HepG2 (cell line): ENCODE data around the gene RNF38. TPM values are rescaled to one million over a fixed set of nuclear protein-coding genes. Genes with fewer than 3 reads are reported as not detected.

ENCODE experiments used
- AHR ChIP-seq: IDR thresholded peaks from 2 replicates; pipeline ENCODE4 v1.6.1; 2018; ENCODE audit warnings: missing genetic modification reagents, missing compliant biosample characterization
- HDAC2 ChIP-seq: sonication (generic); formaldehyde crosslinking; IDR thresholded peaks from 2 replicates; pipeline ENCODE4 v1.4.0; 2020; ENCODE audit warnings: missing genetic modification reagents
- HMGA1 ChIP-seq: sonication (generic); formaldehyde crosslinking; conservative IDR thresholded peaks from 2 replicates; pipeline ENCODE4 v1.4.0; 2020; ENCODE audit warnings: missing genetic modification reagents
- NFIC ChIP-seq: IDR thresholded peaks from 2 replicates; pipeline ENCODE4 v1.6.1; 2012; ENCODE audit warnings: mild to moderate bottlenecking, low read length, inconsistent platforms
- SNAPC4 ChIP-seq: sonication (generic); formaldehyde crosslinking; IDR thresholded peaks from 2 replicates; pipeline ENCODE4 v1.4.0; 2020; ENCODE audit warnings: mild to moderate bottlenecking, missing genetic modification reagents
- ZBTB8A ChIP-seq: sonication (generic); formaldehyde crosslinking; IDR thresholded peaks from 2 replicates; pipeline ENCODE4 v1.4.0; 2020; ENCODE audit warnings: mild to moderate bottlenecking, low read depth, missing genetic modification reagents, borderline replicate concordance
- ZNF253 ChIP-seq: sonication (generic); formaldehyde crosslinking; IDR thresholded peaks from 2 replicates; pipeline ENCODE4 v1.8.0; 2022; ENCODE audit warnings: mild to moderate bottlenecking, missing genetic modification reagents, borderline replicate concordance
- ZNF30 ChIP-seq: sonication (generic); formaldehyde crosslinking; IDR thresholded peaks from 2 replicates; pipeline ENCODE4 v1.5.0; 2020; ENCODE audit warnings: mild to moderate bottlenecking, missing genetic modification reagents
- ZNF317 ChIP-seq: sonication (generic); formaldehyde crosslinking; IDR thresholded peaks from 2 replicates; pipeline ENCODE4 v1.5.0; 2020; ENCODE audit warnings: mild to moderate bottlenecking, missing genetic modification reagents
- ZNF383 ChIP-seq: sonication (generic); formaldehyde crosslinking; IDR thresholded peaks from 2 replicates; pipeline ENCODE4 v1.4.0; 2020; ENCODE audit warnings: missing genetic modification reagents, mild to moderate bottlenecking, borderline replicate concordance
- ZNF577 ChIP-seq: sonication (generic); formaldehyde crosslinking; IDR thresholded peaks from 2 replicates; pipeline ENCODE4 v1.4.0; 2020; ENCODE audit warnings: mild to moderate bottlenecking, low read depth, missing genetic modification reagents, borderline replicate concordance
- ZNF747 ChIP-seq: sonication (generic); formaldehyde crosslinking; IDR thresholded peaks from 2 replicates; pipeline ENCODE4 v1.8.1; 2023; ENCODE audit warnings: missing genetic modification reagents, mild to moderate bottlenecking, borderline replicate concordance
- polyA plus RNA-seq, 8 experiments: library from polyadenylated mRNA; depleted of rRNA in 3 of 8; stranded (reverse) in 7 of 8; unstranded in 1 of 8; fragments of >200 nt; fragmentation: Illumina TruSeq in 4 of 8; extraction: Trizol in 4 of 8; gene quantifications; 2 replicates each; pipeline versions ENCODE4 v1.2.1 to v1.2.3, GENCODE V29; 2011 to 2016; ENCODE audit warnings: low read depth in 4 of 8, missing spikeins in 1 of 8, mixed read lengths in 1 of 8; ENCODE audit not compliant: insufficient read depth in 1 of 8
- total RNA-seq, 5 experiments: library from RNA; depleted of rRNA; stranded (reverse); fragments of >200 nt; fragmentation: Illumina TruSeq; extraction: Trizol; gene quantifications; 2 replicates each; pipeline ENCODE4 v1.2.3, GENCODE V29; 2016; ENCODE audit warnings: low read depth in 1 of 5
- TF ChIP-seq, protein P1 (sequence below): sonication (generic); formaldehyde crosslinking; IDR thresholded peaks from 2 replicates; pipeline ENCODE4 v1.5.1; 2020; ENCODE audit warnings: mild to moderate bottlenecking, missing genetic modification reagents, moderate library complexity
- TF ChIP-seq, protein P2 (sequence below): sonication (generic); formaldehyde crosslinking; IDR thresholded peaks from 2 replicates; pipeline ENCODE4 v1.4.0; 2020; ENCODE audit warnings: missing genetic modification reagents; ENCODE audit errors: not compliant biosample characterization
- TF ChIP-seq, protein P3 (sequence below): sonication (generic); formaldehyde crosslinking; IDR thresholded peaks from 2 replicates; pipeline ENCODE4 v1.4.0; 2020; ENCODE audit warnings: missing genetic modification reagents, mild to moderate bottlenecking, borderline replicate concordance

RNF38 gene
- total and polyA plus RNA-seq, 2 of the 13 experiments (the other 11 are each of a cell fraction or from before 2014, with no cell fraction given) = 9.1 to 32.1 TPM

GRCh38 chr9:36317766-36318165, 82.3 kb downstream of the RNF38 start (continued):
- TF ChIP-seq ZBTB8A (CRISPR knock-in tag) = no peak
- no peak for TF ChIP-seq NFIC
- TF ChIP-seq ZNF383 = no peak
- TF ChIP-seq ZNF253 (CRISPR knock-in tag) = no peak
- no peak for TF ChIP-seq AHR (CRISPR knock-in tag)
- TF ChIP-seq ZNF747 (CRISPR knock-in tag) = no peak
- no peak for TF ChIP-seq HDAC2 (CRISPR knock-in tag)
- TF ChIP-seq ZNF30 = no peak
- TF ChIP-seq ZNF317 (CRISPR knock-in tag) = no peak
- TF ChIP-seq, protein P1, sequence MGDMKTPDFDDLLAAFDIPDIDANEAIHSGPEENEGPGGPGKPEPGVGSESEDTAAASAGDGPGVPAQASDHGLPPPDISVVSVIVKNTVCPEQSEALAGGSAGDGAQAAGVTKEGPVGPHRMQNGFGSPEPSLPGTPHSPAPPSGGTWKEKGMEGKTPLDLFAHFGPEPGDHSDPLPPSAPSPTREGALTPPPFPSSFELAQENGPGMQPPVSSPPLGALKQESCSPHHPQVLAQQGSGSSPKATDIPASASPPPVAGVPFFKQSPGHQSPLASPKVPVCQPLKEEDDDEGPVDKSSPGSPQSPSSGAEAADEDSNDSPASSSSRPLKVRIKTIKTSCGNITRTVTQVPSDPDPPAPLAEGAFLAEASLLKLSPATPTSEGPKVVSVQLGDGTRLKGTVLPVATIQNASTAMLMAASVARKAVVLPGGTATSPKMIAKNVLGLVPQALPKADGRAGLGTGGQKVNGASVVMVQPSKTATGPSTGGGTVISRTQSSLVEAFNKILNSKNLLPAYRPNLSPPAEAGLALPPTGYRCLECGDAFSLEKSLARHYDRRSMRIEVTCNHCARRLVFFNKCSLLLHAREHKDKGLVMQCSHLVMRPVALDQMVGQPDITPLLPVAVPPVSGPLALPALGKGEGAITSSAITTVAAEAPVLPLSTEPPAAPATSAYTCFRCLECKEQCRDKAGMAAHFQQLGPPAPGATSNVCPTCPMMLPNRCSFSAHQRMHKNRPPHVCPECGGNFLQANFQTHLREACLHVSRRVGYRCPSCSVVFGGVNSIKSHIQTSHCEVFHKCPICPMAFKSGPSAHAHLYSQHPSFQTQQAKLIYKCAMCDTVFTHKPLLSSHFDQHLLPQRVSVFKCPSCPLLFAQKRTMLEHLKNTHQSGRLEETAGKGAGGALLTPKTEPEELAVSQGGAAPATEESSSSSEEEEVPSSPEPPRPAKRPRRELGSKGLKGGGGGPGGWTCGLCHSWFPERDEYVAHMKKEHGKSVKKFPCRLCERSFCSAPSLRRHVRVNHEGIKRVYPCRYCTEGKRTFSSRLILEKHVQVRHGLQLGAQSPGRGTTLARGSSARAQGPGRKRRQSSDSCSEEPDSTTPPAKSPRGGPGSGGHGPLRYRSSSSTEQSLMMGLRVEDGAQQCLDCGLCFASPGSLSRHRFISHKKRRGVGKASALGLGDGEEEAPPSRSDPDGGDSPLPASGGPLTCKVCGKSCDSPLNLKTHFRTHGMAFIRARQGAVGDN (CRISPR knock-in tag) = peak; percentile 36
- no peak for TF ChIP-seq ZNF577
- TF ChIP-seq, protein P2, sequence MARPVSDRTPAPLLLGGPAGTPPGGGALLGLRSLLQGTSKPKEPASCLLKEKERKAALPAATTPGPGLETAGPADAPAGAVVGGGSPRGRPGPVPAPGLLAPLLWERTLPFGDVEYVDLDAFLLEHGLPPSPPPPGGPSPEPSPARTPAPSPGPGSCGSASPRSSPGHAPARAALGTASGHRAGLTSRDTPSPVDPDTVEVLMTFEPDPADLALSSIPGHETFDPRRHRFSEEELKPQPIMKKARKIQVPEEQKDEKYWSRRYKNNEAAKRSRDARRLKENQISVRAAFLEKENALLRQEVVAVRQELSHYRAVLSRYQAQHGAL (CRISPR knock-in tag) = no peak
- no peak for TF ChIP-seq SNAPC4
- TF ChIP-seq, protein P3, sequence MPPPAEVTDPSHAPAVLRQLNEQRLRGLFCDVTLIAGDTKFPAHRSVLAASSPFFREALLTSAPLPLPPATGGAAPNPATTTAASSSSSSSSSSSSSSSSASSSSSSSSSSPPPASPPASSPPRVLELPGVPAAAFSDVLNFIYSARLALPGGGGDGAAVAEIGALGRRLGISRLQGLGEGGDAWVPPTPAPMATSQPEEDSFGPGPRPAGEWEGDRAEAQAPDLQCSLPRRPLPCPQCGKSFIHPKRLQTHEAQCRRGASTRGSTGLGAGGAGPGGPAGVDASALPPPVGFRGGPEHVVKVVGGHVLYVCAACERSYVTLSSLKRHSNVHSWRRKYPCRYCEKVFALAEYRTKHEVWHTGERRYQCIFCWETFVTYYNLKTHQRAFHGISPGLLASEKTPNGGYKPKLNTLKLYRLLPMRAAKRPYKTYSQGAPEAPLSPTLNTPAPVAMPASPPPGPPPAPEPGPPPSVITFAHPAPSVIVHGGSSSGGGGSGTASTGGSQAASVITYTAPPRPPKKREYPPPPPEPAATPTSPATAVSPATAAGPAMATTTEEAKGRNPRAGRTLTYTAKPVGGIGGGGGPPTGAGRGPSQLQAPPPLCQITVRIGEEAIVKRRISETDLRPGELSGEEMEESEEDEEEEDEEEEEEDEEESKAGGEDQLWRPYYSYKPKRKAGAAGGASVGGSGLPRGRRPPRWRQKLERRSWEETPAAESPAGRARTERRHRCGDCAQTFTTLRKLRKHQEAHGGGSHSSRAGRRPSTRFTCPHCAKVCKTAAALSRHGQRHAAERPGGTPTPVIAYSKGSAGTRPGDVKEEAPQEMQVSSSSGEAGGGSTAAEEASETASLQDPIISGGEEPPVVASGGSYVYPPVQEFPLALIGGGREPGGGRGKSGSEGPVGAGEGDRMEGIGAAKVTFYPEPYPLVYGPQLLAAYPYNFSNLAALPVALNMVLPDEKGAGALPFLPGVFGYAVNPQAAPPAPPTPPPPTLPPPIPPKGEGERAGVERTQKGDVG (CRISPR knock-in tag) = no peak
- TF ChIP-seq HMGA1 = no peak
